Stimulated activated memory B cell treated with anti-CD40 and anti-IgM and Interleukin-4, amounts not matched to agents 10 μg/mL and 1 μg/mL and 100 μg/mL, for 72 hours (primary cell): ENCODE results near the gene CTIF.

Experiments
- ATAC-seq: fragments of 150-1000 bp; cut with Tn5 transposase; 2 replicates; pipeline ENCODE4 v1.10.0; 2021
- H3K27ac Mint-ChIP-seq: one replicate; pipeline ENCODE4 v1.8.0; 2022; ENCODE audit warnings: mild to moderate bottlenecking, mixed read lengths
- H3K27me3 Mint-ChIP-seq: one replicate; pipeline ENCODE4 v1.8.0; 2022; ENCODE audit warnings: mixed read lengths
- H3K36me3 Mint-ChIP-seq: one replicate; pipeline ENCODE4 v1.8.0; 2022; ENCODE audit warnings: mixed read lengths
- H3K4me1 Mint-ChIP-seq: one replicate; pipeline ENCODE4 v1.8.0; 2022; ENCODE audit warnings: mixed read lengths
- H3K4me3 Mint-ChIP-seq: one replicate; pipeline ENCODE4 v1.8.0; 2022; ENCODE audit warnings: mild to moderate bottlenecking, moderate library complexity, mixed read lengths
- H3K9me3 Mint-ChIP-seq: one replicate; pipeline ENCODE4 v1.8.0; 2022; ENCODE audit warnings: mixed read lengths

Gene CTIF

DNA sequence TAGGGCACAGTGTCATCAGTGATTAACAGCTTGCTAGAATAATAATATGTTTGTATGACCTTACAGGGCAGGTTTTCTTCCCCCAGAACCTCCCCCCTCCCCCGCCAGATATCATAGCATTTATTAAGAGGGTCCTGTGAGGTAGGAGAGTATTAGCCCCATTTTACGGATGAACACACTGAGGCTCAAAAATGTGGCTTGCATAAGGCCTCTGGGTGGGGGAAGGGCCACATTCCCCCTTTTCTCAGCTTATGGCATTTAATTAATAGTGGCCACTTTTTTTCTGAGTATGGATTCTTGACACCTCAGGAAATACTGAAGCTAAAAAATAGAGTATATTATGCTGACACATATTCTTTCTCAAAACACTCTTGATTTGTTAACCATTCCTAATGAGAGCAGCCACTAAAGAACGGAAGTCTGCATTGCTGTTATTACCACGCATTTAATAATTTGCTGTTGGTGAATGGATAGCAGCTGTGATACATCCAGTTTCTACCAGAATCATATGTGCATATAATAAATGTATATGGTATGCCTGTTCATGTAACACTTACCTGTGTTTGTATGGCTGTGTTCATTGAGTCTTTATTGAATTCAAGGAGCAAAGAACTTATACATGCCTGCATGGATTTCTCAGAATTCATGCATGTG lies 3.0 kb downstream of the CTIF start:
- H3K4me3 Mint-ChIP-seq = peak overlapping the region; percentile 89

DNA sequence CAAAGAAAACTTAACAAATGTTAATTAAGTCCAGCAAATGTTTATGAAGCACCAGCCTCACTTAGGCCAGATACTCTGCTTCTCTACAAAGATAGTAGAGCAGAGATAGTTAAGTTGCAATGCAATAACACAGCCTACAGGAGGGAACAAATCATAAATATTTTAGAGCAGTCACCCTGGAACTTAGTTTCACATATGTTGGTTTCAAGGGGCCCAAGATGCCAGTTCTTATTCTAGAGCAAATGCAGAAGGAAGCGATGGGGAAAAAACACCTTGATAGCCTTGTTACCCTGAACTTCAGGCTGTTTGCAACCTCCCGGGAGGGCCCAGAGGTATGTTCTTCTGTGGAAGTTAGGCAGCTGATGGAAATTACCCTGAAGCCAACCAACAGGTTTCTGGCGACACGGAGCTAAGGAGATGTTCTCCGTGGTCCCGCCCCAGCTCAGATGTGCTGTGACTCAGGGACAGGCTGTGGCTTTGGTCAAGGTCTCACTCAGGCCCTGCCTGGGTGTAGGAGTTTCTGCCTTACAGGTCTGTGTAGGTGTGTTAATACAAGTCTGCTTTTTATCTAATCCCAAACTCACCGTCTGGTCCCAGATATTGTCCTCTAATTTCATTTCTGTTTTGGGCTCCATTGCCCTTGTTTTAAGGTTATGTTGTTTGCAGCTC lies 3.8 kb downstream of the CTIF start:
- H3K4me1 Mint-ChIP-seq = peaks cover 17% of the 10 kb centered on the region
- no peak overlapping the region for H3K27ac Mint-ChIP-seq
- H3K36me3 Mint-ChIP-seq = no peaks in the 10 kb centered on the region
- H3K4me3 Mint-ChIP-seq = no peak overlapping the region
- ATAC-seq = no peak
- H3K27me3 Mint-ChIP-seq = no peaks in the 10 kb centered on the region
- H3K9me3 Mint-ChIP-seq = no peaks in the 10 kb centered on the region

More for the DNA sequence above, 3.0 kb downstream of the CTIF start:
- Mint-ChIP-seq H3K36me3 (no peaks in the 10 kb centered on the region), H3K4me1 (peaks cover 17% of the 10 kb centered on the region), H3K27ac (no peak overlapping the region), H3K27me3 (no peaks in the 10 kb centered on the region), H3K9me3 (no peaks in the 10 kb centered on the region)
- ATAC-seq = no peak

DNA sequence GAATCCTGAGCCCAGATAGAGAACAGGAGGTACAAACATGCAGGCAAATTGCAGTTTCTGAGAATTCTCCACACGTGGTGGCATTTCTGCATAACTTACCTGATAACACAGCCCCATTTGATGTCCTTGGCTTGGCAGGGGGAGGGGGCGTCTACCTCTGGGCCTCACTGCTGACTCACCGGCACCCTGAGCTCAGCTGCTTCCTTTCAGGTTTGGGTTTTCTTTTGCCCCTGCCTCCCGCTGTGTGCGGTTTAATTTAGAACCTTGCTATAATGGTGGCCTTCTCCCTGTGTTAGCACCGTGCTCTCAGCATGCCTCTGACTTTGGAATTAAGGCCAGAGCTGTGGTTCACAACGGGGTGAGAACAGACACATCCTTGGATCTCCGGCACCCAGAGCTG lies 4.4 kb downstream of the CTIF start:
- H3K4me3 Mint-ChIP-seq = no peak overlapping the region

DNA sequence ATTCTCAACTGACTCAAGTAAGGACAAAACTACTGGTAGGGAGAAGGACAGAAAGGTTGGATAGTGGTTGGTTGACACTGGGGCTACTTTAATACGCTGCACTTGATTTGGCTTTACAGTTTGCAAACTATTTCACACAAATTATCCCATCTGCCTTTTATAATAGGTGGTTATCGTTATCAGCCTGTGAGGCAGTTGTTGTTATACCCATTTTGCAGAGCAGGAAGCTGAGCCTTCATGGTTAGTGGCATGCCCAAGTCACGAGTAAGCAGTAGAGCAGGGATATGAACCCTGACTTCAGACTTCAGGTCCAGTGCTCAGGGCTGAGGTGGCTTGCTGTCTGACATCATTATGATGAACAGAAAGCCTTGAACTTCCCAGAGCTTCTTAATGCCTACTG lies 5.3 kb downstream of the CTIF start:
- H3K27ac Mint-ChIP-seq = no peak overlapping the region
- H3K36me3 Mint-ChIP-seq = no peaks in the 10 kb centered on the region
- no peaks in the 10 kb centered on the region for H3K27me3 Mint-ChIP-seq
- no peak overlapping the region for H3K4me3 Mint-ChIP-seq
- H3K4me1 Mint-ChIP-seq = peaks cover 20% of the 10 kb centered on the region
- ATAC-seq = no peak
- no peaks in the 10 kb centered on the region for H3K9me3 Mint-ChIP-seq

More for the DNA sequence above, 4.4 kb downstream of the CTIF start:
- Mint-ChIP-seq H3K9me3 (no peaks in the 10 kb centered on the region), H3K4me1 (peaks cover 17% of the 10 kb centered on the region), H3K27ac (no peak overlapping the region), H3K36me3 (no peaks in the 10 kb centered on the region), H3K27me3 (no peaks in the 10 kb centered on the region)
- ATAC-seq = no peak

DNA sequence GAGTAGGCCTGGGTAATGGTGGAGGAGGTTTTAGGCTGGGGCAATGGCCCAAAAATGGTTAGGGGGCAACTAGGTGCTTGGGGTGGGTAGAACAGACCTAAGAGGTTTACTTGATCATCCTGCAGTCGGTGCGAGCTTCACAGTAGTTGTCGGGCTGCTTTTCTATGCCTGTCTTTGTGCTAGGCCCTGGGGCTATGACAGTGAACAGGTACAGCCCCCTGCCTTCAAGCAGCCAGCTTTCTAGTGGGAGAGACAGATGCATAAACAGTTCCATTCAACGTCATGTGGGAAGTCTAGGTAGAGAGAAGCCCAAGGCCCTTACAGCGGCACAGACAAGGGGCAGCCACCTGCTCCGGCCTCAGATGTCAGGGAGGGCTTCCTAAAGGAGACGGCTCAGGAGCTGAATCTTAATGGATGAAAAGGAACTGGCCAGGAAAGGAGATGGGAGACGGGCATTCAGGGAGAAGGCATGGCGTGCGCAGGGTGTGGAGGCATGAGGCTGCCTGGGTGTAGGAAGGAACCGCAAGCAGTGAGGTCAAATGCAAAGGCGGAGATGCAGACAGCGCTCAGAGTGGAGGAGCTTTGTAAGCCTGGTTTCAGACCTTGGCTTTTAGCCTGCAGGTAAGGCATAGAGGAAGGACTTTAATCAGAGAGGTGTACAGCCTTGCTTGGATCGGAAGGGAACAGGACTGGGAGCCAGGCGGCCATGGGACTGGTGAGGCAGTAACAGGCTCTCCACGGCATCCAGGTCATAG lies 6.0 kb downstream of the CTIF start:
- Mint-ChIP-seq H3K27me3 (no peaks in the 10 kb centered on the region), H3K4me3 (no peak overlapping the region), H3K36me3 (no peaks in the 10 kb centered on the region), H3K4me1 (peaks cover 27% of the 10 kb centered on the region), H3K27ac (no peak overlapping the region), H3K9me3 (no peaks in the 10 kb centered on the region)
- no peak for ATAC-seq

DNA sequence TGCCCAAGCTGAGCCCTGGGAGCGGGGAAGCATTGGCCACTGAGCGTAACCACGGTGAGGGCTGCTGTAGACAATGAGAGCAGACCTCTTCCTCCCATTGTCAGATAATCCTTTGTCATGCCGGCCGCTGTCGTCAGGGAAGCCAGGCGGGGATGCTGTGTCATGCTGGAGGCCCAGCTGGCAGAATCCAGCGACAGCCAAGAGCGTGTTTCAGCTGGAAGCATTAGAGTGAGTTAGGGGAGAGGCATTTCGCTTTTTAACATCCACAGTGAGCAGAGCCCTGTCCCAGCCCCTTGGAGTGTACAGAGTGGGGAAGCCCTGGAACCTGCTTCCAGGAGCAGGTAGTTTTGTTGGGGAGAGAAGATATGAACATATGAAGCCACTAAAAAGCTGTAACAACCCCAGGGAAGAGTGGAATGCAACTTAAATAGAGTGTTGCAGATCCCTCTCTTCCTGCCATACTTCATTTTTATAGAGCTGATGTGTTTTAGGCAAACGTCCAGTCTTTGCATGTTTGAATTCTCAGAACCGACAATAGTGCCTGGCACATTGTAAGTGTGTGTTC lies 7.0 kb downstream of the CTIF start:
- ATAC-seq = no peak
- Mint-ChIP-seq H3K36me3 (no peaks in the 10 kb centered on the region), H3K27me3 (no peaks in the 10 kb centered on the region), H3K4me1 (peaks cover 22% of the 10 kb centered on the region), H3K4me3 (no peak overlapping the region), H3K9me3 (no peaks in the 10 kb centered on the region), H3K27ac (no peak overlapping the region)

DNA sequence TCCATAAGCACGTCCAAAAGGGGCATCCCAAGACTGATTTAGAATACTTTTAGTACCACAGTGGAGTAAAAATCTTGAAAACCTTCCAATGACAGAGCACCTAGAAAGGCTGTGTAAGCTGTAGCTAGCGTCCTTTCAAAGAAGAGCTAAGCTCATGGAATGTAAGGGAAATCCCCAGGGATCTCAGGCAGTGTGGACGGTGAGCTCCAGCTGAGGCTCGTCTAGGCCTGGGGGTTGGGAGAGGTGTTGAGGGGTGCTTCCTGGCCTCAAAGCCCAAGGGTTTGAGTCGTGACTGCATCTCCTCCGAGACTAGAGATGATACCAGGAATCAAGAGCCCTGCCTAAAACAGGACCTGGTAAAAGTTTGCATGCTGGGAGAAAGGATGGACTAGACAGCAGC lies 7.6 kb downstream of the CTIF start:
- Mint-ChIP-seq H3K4me3 (no peak overlapping the region), H3K36me3 (no peaks in the 10 kb centered on the region), H3K4me1 (peaks cover 18% of the 10 kb centered on the region), H3K27ac (no peak overlapping the region), H3K27me3 (no peaks in the 10 kb centered on the region), H3K9me3 (no peaks in the 10 kb centered on the region)
- ATAC-seq = no peak

DNA sequence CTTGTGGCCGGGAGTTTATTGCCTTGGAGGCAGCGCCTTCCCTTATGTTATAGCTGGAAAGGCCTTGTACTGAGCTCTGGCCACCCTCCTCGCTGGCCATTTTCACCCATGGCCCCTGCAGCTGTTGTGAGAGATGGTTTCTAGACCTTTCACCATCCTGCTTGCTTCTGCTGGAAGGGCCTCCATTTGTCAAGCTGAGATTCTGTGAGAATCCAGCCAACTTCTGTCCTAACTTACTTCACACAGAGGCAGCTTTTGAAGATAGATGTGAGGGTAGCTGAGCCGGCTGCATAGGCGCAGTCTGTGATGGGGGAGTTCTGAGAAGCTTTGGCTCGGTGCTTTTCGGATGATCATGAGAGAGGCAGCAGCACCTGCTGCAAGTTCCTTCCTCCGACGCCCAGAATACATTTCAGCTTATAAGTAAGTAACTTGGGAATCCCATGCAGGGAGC lies 8.7 kb downstream of the CTIF start:
- Mint-ChIP-seq H3K36me3 (no peaks in the 10 kb centered on the region), H3K4me3 (no peak overlapping the region), H3K27me3 (no peaks in the 10 kb centered on the region), H3K27ac (no peak overlapping the region), H3K9me3 (no peaks in the 10 kb centered on the region), H3K4me1 (peaks cover 16% of the 10 kb centered on the region)
- ATAC-seq = no peak

DNA sequence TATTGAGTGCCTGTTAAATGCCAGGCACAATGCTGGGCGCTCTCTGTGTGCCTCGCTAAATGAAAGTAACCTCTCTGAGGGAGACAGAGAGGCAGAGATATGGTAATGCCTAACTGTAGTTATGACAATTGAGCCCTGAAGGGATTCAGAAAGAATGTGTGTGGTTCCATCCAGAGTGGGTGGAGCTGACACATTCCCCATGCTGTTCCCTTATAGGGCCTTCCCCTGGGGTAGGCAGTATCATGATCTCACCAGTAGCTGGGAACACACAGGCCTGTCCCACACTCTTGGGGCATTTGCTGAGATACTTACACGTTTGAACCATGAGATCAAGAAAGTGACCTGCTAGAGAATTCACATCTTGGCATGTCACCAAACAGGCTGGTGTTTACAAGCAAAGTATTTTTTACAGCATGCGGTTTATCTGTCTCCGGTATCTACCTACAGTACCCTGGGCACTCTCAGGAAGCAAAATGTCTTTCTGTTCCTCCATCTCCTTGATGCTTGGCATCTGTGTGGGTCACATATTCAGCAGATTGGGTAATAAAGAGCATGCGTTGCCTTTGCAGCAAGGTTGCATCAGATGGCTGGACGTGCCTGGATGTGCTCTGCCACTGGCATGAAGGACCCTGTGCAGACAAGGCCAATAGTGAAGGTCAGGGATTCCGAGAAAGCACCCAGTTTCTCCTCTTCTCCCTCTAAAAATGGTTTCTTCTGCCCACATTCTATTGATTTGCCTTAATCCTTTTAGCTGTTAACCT lies 9.4 kb downstream of the CTIF start:
- no peak for ATAC-seq
- no peak overlapping the region for H3K4me3 Mint-ChIP-seq
- H3K27ac Mint-ChIP-seq = no peak overlapping the region
- H3K4me1 Mint-ChIP-seq = peaks cover 16% of the 10 kb centered on the region
- no peaks in the 10 kb centered on the region for H3K27me3 Mint-ChIP-seq
- no peaks in the 10 kb centered on the region for H3K9me3 Mint-ChIP-seq
- H3K36me3 Mint-ChIP-seq = no peaks in the 10 kb centered on the region

DNA sequence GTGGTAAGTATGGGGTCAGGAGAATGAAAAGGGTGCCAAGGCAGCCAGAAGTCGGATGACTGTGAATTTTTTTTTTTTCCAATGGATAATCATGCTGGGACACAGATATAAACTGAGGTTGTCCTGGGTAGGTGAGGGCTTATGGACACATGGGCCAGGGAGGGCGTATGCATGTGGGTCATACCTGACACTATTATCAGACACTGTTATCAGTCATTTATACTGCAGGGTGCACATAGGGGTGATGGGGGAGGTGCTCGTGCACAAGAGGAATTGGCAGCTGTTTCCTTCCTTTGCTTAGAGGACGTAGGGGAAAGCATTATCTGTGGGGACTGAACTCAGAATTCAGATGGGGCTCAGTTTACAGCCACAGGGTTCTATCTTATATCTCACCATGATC lies 10.1 kb downstream of the CTIF start:
- no peak overlapping the region for H3K4me3 Mint-ChIP-seq
- no peaks in the 10 kb centered on the region for H3K36me3 Mint-ChIP-seq
- no peak for ATAC-seq
- peaks cover 16% of the 10 kb centered on the region for H3K4me1 Mint-ChIP-seq
- H3K27ac Mint-ChIP-seq = no peak overlapping the region
- H3K9me3 Mint-ChIP-seq = no peaks in the 10 kb centered on the region
- H3K27me3 Mint-ChIP-seq = no peaks in the 10 kb centered on the region

DNA sequence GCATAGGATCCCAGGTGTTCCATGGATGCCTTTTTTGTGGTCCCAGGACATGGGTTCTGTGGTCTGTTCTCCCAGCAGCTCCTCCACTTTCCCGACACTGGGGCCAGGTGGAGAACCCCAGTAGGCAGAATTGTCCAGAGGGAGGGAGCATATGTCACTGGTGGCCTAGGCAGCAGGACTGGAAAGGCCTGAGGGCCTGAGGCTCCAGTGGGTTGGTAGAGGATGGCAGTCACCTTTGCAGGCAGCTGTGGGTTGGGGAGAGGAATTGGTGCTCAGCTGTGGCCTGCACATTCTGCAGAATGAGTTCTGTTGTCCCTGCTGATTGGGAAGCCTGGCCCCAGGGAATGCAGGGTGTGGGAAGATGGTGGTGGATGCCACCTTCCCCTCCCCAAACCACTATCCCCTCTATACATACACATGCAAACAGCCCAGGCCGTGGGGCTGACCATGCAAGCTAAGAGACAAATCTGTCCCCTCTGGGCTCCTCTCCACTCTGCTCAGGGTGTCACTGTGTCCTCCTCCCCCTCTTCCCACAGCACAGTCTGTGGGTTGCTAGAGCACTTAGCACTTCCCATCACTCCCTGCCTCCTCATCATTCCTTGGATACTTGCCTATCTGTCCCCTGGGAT lies 11.4 kb downstream of the CTIF start:
- peak; percentile 9 for ATAC-seq

DNA sequence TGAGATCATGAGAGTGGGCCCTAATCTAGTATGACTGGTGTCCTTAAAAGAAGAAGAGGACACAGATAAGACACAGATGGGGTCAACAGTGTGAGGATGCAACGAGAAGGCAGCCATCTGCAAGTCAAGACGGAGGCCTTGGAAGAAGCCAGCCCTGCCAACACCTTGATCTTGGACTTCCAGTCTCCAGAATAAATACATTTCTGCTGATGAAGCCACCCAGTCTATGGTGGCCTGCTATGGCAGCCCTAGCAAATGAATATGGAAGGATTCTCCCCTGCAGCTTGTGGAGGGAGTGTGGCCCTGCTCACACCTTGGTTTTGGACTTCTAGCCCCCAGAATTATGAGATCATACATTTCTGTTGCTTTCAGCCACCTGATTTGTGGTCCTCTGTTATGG lies 12.3 kb downstream of the CTIF start:
- Mint-ChIP-seq H3K27me3 (no peaks in the 10 kb centered on the region), H3K27ac (no peak overlapping the region), H3K9me3 (no peaks in the 10 kb centered on the region), H3K4me1 (peaks cover 16% of the 10 kb centered on the region), H3K4me3 (no peak overlapping the region), H3K36me3 (peaks cover 6% of the 10 kb centered on the region)
- no peak for ATAC-seq

More for the DNA sequence above, 11.4 kb downstream of the CTIF start:
- Mint-ChIP-seq H3K9me3 (no peaks in the 10 kb centered on the region), H3K27me3 (no peaks in the 10 kb centered on the region), H3K27ac (no peak overlapping the region), H3K4me3 (no peak overlapping the region), H3K4me1 (peaks cover 16% of the 10 kb centered on the region), H3K36me3 (no peaks in the 10 kb centered on the region)

DNA sequence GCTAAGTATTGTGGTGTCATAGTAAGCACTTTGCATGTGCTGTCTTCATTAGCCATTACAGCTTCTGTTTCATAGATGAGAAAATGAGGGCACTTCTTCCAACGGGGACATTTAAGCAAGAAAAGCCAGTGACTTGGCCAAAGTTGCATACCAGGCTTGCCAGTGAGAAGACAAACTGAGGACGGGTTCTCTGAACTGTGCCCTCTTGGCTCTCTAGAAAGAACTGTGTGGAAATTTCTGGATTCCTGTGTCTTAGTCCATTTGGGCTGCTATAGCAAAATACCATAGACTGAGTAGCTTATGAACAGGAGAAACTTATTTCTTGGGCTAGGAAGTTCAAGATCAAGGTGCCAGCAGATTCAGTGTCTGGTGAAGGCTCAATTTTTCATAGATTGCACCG lies 13.3 kb downstream of the CTIF start:
- H3K27me3 Mint-ChIP-seq = no peaks in the 10 kb centered on the region
- ATAC-seq = no peak
- H3K4me3 Mint-ChIP-seq = no peak overlapping the region
- H3K27ac Mint-ChIP-seq = no peak overlapping the region
- peaks cover 8% of the 10 kb centered on the region for H3K36me3 Mint-ChIP-seq
- peaks cover 16% of the 10 kb centered on the region for H3K4me1 Mint-ChIP-seq
- H3K9me3 Mint-ChIP-seq = no peaks in the 10 kb centered on the region

DNA sequence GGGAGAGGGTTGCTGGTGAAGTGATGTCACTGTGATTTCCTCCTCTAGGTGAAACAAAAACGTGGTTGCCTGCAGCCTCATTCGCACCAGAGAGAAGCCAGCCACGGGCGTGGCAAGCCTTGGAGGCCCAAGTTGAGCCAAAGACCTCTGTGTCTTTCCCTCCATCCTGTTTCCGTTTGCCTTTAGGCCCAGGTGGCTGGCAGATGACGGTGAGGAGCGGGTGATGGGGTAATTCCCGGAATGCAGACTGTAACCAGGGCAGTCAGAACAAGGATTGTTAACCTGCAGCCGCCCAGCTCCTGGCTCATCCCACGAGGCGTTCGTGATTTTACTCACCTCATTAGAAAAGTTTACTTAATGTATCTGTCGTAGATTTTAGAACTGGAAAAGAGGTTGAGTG lies 14.4 kb downstream of the CTIF start:
- Mint-ChIP-seq H3K27ac (no peak overlapping the region), H3K36me3 (peaks cover 8% of the 10 kb centered on the region), H3K9me3 (no peaks in the 10 kb centered on the region), H3K4me3 (no peak overlapping the region), H3K4me1 (peaks cover 16% of the 10 kb centered on the region), H3K27me3 (no peaks in the 10 kb centered on the region)
- no peak for ATAC-seq
